K562 (cell line): ENCODE results near the gene XRCC2. TPM values are rescaled to one million over a fixed set of nuclear protein-coding genes. Genes with fewer than 3 reads are reported as not detected.

Experiments
- AFF4 ChIP-seq: sonication (generic); formaldehyde crosslinking; IDR thresholded peaks from 2 replicates; pipeline ENCODE4 v1.8.0; 2023; ENCODE audit warnings: mild to moderate bottlenecking, missing genetic modification reagents
- BHLHE40 ChIP-seq: IDR thresholded peaks from 2 replicates; pipeline ENCODE4 v1.6.1; 2011; ENCODE audit warnings: low read length, improper control_type of control experiment
- ERF ChIP-seq: fragments of 450-650 bp; formaldehyde crosslinking; IDR thresholded peaks from 2 replicates; pipeline ENCODE4 v1.4.0; 2020; ENCODE audit warnings: mild to moderate bottlenecking, mixed read lengths
- HDAC6 ChIP-seq: IDR thresholded peaks from 2 replicates; pipeline ENCODE4 v1.6.1; 2012; ENCODE audit warnings: low read depth, mild to moderate bottlenecking, control low read depth, inconsistent platforms, low read length, moderate library complexity
- MAZ ChIP-seq, 2 experiments: fragments of 450-650 bp in 1 of 2; sonication (generic) in 1 of 2; formaldehyde crosslinking; IDR thresholded peaks in 1 of 2; conservative IDR thresholded peaks in 1 of 2; 2 replicates each; pipeline versions ENCODE4 v1.4.0 to v1.5.0; 2020; ENCODE audit warnings: mild to moderate bottlenecking in 1 of 2, missing genetic modification reagents in 1 of 2
- MIER1 ChIP-seq: fragments of 450-650 bp; IDR thresholded peaks from 2 replicates; pipeline ENCODE4 v1.6.1; 2016; ENCODE audit warnings: antibody characterized with exemption, mild to moderate bottlenecking, low read depth
- SIX5 ChIP-seq, 2 experiments: IDR thresholded peaks; 2 replicates each; pipeline ENCODE4 v1.6.1; 2011; ENCODE audit warnings: low read length in 2 of 2, borderline replicate concordance in 1 of 2, low read depth in 1 of 2, mild to moderate bottlenecking in 1 of 2, moderate library complexity in 1 of 2; ENCODE audit not compliant: insufficient read depth in 1 of 2
- SUPT5H ChIP-seq: fragments of 450-650 bp; IDR thresholded peaks from 2 replicates; pipeline ENCODE4 v1.6.1; 2016
- THAP12 ChIP-seq: fragments of 250-450 bp; sonication (Bioruptor Pico); IDR thresholded peaks from 2 replicates; pipeline ENCODE4 v1.9.0; 2021; ENCODE audit warnings: mild to moderate bottlenecking, inconsistent platforms
- THRB ChIP-seq: fragments of 450-650 bp; formaldehyde crosslinking; conservative IDR thresholded peaks from 2 replicates; pipeline ENCODE4 v1.4.0; 2022; ENCODE audit warnings: mild to moderate bottlenecking, missing genetic modification characterization
- ZNF146 ChIP-seq: IDR thresholded peaks from one replicate; pipeline ENCODE4 v1.6.1; 2018; ENCODE audit warnings: missing compliant biosample characterization; ENCODE audit not compliant: unreplicated experiment
- ZSCAN29 ChIP-seq: fragments of 450-650 bp; IDR thresholded peaks from 2 replicates; pipeline ENCODE4 v1.6.1; 2017
- polyA plus RNA-seq, 8 experiments: library from polyadenylated mRNA; depleted of rRNA in 4 of 8; stranded (reverse) in 5 of 8; unstranded in 3 of 8; fragments of >200 nt; fragmentation: Nextera tagmentation in 2 of 8; fragmentation: Illumina TruSeq in 1 of 8; extraction: Ambion mirVana in 2 of 8; extraction: Trizol in 1 of 8; gene quantifications; 2 replicates each; pipeline versions ENCODE4 v1.2.1 to v1.2.3, GENCODE V29; 2011 to 2014; ENCODE audit warnings: inconsistent platforms in 1 of 8, missing spikeins in 1 of 8
- total RNA-seq, 7 experiments: library from RNA; depleted of rRNA in 6 of 7; stranded (reverse); fragments of >200 nt in 6 of 7; fragmentation: Illumina TruSeq in 2 of 7; extraction: Trizol in 2 of 7; gene quantifications; 2 replicates each; pipeline versions ENCODE4 v1.2.1 to v1.2.3, GENCODE V29; 2011 to 2021; ENCODE audit warnings: low replicate concordance in 1 of 7

The XRCC2 gene
- total and polyA plus RNA-seq, 9 of the 15 experiments (the other 6 are each of a cell fraction or from before 2014, with no cell fraction given) = 16.2 to 58.0 (median 39.8) TPM

- TF ChIP-seq THAP12 = no peak
- TF ChIP-seq ZNF146 (CRISPR knock-in tag) = no peak
- no peak for TF ChIP-seq ERF (CRISPR knock-in tag)
- TF ChIP-seq HDAC6 = no peak
- TF ChIP-seq THRB = no peak
- no peak for TF ChIP-seq MIER1
- no peak for TF ChIP-seq SUPT5H
- no peak for TF ChIP-seq SIX5 (IDR thresholded peaks at IDR 0.05; ENCODE audit: borderline replicate concordance in 1 of 2, insufficient read depth in 1 of 2, low read depth in 1 of 2, low read length in 2 of 2)
- TF ChIP-seq MAZ (CRISPR knock-in tag; conservative IDR thresholded peaks at IDR 0.05 in 1 of 2, IDR thresholded peaks at IDR 0.05 in 1 of 2) = no peak
- no peak for TF ChIP-seq AFF4 (CRISPR knock-in tag)
- no peak for TF ChIP-seq BHLHE40
- TF ChIP-seq ZSCAN29 = no peak
These were observed 26.7 kb downstream of the XRCC2 start (continued) for GRCh38 chr7:152649220-152649619.
